SHP77 (cell line): ENCODE data around the gene GGCX.
"Not testable (repeated sequence)": the region's sequence is repeated elsewhere in the genome, so short reads cannot be mapped to it uniquely, and the experiment has no call there.

Experiments used
- DNase-seq, 2 experiments: peaks; one replicate each; lab custom pipeline; 2025; lab: John Stamatoyannopoulos, UW

GGCX gene

DNA sequence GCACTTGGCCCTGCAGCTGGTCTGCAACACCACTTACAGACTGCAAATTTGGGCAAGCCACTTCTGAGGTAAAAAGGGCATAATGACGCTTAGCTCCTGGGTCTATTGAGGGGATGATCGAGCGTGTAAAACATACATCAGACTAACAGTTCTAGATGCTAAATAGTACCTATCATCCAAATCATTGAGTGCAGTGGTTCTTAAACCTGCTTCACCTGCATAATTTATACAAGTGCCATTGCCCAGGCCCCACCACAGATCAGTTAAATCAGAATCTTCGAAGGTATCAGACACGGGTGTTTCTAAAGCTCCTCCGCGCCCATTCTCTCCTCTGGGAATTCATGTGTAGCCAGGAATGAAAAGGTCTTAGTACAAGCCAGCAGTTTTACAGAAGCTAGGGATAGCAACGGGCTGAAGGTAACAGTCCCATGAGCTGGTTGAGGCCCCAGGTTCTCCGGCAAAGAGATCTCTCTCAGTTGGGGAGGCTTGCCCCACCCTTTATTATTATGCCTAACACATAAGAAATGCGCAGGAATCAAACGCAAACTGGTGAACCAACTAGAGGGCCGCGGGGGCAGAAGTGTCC lies 33.5 kb upstream of the GGCX start:
- DNase-seq = no peak

DNA sequence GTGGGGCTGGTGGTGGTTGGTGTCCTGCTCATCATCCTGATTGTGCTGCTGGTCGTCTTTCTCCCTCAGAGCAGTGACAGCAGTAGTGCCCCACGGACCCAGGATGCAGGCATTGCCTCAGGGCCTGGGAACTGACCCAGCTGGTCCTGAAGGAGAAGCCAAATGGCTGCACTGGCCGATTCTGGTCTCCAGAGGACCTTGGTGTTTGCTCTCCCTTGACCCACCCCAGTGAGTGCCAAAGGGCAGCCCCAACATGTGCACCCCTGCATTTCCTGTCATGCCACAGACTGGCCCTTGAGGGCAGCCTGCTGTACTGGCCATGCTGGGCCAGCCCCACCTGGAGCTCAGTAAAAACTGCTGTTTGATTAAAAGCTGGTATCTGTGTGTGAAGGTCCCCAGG lies 31.7 kb upstream of the GGCX start:
- DNase-seq = no peak

DNA sequence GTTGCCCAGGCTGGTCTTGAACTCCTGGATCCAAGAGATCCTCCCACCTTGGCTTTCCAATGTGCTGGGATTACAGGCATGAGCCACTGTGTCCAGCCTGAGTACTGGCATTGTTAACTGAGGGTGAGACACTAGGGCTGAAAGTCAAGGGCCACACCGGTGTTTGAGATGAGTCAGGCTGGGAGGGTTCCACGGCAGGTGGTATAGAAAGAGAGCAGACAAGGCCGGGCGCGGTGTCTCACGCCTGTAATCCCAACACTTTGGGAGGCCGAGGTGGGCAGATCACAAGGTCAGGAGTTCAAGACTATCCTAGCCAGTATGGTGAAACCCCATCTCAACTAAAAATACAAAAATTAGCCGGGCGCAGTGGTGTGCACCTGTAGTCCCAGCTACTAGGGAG lies 31.0 kb upstream of the GGCX start:
- not testable (repeated sequence) for DNase-seq

DNA sequence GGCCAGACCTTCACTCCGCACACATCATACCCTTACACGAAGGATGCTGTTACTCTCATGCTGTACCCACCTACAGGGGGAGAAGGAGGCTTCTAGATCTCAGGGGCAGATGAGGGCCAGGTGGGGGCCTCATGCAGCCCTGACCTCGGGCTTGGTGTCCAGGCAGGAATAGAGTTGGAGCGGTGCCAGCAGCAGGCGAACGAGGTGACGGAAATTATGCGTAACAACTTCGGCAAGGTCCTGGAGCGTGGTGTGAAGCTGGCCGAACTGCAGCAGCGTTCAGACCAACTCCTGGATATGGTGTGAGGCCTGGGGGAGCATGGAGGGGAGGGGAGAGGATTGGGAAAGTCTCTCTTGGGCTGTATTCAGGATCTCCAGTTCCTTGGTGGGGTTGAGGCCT lies 30.3 kb upstream of the GGCX start:
- DNase-seq = no peak

- no peak for DNase-seq
Observed at GRCh38 chr2:85590950-85591349, 29.7 kb upstream of the GGCX start.

- no peak for DNase-seq
Observed at GRCh38 chr2:85589982-85590791, 28.9 kb upstream of the GGCX start.

- no peak for DNase-seq
Observed at GRCh38 chr2:85589181-85589580, 27.9 kb upstream of the GGCX start.

DNA sequence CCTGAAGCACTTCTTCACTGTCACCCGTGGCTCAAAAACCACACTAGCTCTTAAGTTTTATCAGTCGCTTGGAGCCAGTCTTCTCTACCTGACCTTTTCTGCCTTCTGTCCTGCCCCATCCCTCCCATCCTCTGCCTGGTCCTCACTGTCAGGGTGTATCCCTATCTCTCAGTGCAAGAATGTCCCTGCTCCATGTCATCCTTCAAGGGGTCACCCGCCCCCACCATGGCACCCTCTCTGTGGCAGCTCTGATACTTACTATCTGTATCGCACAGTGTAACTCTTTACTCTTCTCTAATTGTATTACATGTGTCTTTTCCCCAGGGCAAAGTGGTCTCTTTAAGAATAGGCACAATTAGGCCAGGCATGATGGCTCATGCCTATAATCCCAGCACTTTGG lies 27.4 kb upstream of the GGCX start:
- no peak for DNase-seq

DNA sequence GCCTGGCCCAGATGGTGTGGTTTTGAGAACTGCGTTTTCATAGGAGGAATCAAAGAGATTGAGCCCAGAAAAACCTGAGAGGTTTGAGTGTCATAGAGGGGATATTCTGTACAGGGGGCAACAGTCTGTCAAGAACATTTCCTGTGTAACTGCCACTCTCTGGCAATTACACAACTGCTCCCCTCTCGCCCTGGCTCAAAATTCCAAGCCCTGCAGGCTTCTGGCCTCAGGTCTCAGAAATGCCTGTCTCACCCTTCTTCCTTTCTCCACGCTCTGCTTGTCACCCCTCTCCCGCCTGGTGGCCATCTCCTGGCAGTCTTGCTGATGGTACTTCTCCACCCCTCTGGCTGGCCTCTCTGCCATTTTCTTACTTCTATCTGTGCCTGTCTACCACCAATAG lies 26.9 kb upstream of the GGCX start:
- DNase-seq = no peak

DNA sequence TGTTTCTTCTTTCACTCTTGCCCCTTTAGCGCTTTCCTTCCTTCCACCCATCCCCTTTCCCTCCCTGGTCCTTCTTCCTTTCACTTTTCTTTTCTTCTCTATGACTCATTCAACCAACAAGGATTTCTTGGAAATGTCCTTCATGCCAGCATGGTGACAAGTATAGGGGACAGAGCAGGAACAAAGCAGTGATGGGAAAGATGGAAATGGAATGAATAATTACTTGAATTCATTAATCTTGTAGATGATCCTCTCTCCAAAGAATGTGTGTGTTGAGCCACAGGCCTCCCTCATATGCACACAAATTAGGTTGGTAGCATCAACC lies 24.4 kb upstream of the GGCX start:
- no peak for DNase-seq

GRCh38 chr2:85584857-85585780 lies 23.8 kb upstream of the GGCX start:
- no peak for DNase-seq

DNA sequence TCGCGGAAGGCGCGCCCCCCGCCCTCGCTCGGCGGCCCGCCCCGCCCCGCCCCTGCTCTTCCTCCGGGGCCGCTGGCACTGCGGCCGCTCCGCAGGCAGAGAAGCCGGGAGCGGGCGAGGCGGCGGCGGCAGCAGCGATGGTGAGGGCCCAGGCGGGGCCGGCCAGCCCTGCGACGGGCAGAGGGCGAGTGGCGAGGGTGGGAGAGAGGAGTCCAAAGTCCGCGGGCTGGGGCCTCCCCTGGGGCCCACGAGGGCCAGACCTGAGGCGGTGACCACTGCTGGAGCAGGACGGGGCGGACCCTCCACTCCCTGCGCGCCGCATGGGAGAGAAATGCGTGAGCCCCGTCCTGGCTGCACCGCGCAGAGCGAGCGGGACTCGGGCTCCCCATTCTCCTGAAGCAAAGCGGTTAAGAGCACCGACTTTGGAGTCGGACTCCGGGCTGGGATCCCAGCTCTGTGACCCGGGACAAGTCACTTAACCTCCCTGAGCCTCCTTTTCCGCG lies 23.1 kb upstream of the GGCX start, which contains the start of gene VAMP5:
Gene VAMP5 (plus strand): TSS at position 78 of the 503 bp plus-strand sequence. CDS start 60 bp downstream, at position 138.
- no peak for DNase-seq

GRCh38 chr2:85583667-85584353 lies 22.5 kb upstream of the GGCX start:
- no peak for DNase-seq

DNA sequence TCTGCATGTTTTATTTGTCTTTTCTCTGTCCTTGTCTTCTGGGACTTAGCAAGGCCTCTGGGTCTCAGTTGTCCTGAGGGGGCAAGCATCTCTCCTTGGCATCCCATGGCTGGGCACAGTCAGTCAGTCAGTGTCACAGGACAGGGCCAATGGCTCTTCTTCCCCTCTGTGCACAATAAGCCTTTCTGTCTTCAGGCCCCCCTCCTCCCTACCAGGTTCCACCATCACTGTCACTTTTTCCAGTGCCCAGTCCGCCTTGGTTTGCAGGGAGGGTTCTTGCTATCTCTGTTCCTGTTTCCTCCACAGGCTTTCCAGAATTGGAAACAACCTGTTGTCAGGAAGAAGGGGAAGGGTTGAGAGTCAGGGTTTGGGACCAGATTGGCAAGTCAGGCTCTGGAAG lies 21.2 kb upstream of the GGCX start:
- DNase-seq = no peak

DNA sequence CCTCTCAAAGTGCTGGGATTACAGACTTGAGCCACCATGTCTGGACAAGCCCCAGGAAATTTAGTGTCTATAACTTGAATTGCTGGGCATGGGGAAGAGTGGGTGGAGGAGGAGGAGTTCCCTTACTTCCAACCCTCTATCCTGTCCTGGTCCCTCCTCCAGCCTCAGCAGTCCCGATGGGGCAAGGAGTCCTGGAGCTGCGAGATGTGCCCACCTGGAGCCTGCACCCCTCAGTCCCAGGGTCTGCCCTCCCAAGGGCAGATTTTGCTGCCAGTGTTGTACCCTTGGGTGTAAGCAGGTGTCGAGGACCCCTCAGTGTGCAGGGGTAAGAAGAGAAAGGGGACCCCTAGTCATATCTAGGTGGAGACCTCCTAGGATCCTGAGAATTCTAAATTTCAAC lies 18.9 kb upstream of the GGCX start:
- no peak for DNase-seq

DNA sequence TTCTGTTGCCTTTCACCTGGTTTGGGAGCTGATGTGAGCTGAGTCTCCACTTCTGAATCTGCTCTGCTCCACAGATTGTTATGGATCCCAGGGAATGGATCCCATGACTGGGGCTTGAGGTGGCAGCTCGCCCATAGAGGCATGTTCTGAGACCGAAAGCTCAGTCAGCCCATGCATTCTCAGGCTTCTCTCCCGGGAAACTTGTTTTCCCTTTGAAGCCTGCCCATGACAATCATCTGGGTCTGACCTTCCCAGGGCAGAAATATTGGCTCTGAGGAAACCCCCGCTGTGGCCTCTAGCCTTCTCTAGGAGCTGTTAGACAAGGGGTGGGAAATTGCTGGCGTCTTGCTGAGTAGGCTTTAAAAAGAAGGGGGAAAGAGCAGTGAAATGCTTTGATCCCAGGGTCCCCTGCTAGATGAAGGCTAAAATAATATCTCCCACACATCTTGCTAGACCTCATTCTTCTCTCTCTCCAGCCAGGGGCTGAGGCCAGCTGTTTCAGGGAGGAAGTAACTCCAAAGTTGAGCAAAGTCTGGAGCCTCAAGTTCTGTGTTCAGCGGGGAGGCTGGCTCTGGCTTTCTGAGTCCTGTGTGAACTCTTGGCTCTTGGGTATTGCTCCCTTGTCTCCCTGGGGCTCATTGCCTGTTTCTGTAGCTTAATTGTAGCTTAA lies 18.1 kb upstream of the GGCX start:
- no peak for DNase-seq

DNA sequence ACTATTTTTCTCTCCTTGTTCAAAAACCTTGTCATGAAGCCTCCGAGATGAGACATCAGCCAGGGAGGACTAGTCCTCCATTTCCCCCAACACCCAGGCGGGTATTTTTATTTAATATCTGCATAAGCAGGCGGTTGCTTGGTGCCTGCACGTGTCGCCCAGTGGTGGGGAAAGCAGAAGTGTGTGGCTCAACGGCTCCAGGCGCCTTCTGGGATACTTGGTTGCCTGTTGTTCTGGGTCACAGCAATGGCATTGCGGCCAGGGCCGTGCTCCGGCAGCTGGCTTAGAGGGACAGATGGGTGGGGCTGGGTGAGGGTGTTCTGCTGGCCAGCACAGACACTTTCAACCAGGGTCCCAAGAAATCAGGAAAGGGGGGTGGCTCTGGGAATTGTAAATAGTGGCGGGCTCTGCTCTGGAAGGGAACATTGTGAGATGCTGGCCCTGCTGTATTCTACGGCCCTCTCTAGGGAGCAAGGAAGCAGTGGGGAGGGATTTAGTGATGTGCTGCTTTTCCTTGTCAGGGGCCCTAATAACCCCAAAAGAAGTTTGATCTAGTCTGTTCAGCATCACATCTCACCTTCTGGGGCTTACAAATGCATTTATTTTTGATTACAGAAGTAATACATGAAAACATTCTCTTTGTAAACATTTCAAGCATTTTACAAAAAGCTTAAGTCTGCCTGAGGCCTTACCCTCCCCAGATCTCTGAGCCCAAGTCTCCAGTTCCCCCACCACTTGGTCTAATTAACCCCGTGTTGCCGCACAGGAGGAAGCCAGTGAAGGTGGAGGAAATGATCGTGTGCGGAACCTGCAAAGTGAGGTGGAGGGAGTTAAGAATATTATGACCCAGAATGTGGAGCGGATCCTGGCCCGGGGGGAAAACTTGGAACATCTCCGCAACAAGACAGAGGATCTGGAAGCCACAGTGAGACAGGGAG lies 17.2 kb upstream of the GGCX start:
- no peak for DNase-seq

DNA sequence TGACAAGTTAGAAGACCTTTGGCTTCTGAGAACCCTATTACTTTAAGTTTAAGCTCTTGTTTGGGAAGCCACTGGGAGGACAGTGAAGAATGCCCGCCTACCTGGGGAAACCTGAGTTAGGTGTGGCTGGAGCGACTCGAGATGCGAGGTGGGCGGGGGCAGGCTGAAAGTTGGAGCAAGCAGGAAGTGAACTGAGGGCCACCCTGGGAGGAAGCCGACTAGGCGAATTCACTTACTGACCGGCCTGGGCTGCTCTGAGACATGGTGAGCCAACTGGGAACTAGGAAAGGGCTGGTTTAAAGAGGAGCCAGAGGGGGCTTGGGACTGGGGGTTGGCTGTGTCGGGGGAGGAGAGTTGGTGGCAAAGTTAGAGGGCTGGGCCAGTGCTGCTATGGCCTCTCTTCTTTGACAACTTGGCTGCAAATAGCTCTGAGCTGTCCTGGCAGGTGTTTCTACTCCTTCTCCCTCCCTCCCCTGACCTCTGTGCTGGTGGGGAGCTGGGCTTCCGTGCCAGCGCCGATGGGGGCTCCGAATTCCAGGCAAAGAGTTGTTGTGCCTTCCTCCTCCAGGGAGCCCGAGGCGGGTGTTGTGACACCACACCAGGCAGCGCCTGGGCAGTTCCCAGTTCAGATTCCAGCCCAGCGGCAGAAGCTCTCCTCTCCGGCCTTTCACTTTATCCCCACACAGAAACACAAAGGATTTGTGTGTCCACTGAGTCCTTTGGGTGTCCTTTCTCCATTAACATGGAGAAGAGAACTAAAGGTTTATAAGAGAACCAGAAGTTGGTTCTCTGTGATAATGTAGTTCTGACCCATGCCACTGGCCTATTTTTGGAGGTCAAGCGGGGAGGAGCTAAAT lies 16.3 kb upstream of the GGCX start, which contains the start of gene VAMP8:
Gene VAMP8 (plus strand): TSS at position 201 of the 857 bp plus-strand sequence. CDS start 61 bp downstream, at position 262.
- no peak for DNase-seq

- DNase-seq = no peak
Observed at GRCh38 chr2:85577063-85577385, 15.7 kb upstream of the GGCX start.
